T-helper 22 cell (primary cell): Measurements from ENCODE around the gene NPDC1.
A peak's percentile ranks its signal among the peaks of the same experiment; 100 is the strongest.

Experiments used
- DNase-seq: peaks from one replicate; pipeline ENCODE4 v3.0.0-alpha.2; 2020; ENCODE audit warnings: low read depth

The NPDC1 gene

DNA sequence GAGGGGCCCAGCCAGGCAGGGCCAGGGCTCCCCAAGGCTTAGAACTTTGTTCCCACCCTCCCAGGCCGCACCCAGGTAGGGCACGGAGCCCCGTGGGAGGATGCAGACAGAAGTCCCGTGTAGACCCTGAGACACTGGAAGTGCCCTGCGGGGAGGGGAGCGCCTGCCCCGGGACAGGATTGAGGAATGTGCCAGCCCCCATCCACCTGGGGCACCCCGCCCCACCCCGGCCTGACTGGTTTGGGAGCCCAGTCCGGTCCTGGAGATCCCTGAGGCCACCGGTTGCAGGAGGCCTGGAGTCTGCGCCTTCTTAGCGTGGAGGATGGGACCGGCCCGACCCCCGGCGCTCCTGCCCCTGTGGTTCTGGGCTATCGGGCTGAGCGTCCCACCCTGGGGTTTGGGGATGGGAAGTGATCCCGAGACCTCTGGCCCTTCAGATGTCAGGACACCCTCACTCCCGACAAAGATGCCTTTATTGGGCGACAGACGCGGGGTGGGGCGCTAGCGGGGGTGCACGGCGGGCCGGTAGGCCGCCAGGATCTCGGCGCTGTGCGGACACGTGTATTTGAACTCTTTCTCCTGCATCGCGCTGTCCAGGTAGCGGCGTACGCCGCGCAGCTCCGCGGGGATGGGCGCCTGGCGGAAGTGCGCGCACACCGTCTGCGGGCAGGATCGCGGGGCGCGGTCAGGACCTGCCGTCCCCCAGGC lies 51.6 kb downstream of the NPDC1 start:
- no peak for DNase-seq

DNA sequence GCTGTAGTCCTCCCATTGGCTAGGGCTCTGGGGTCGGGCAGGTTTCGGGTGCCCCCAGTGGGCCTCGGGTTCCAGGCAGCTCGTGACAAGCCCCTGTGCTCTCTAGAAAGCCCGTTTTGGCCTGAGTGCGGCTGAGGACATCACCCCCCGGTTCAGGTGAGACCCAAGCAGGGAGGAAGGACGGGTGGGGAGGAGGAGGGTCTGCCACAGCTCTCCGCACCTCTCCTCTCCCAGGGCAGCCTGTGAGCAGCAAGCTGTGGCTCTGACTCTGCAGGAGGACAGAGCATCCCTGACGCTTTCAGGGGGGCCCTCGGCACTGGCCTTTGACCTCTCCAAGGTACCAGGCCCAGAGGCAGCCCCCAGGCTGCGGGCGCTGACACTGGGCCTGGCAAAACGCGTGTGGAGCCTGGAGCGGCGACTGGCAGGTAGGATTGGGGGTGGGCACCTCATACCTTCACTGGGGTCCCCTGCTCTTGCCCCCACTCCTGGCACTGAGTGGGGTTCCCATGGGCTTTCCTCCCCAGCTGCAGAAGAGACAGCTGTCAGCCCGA lies 53.1 kb downstream of the NPDC1 start:
- no peak for DNase-seq

DNA sequence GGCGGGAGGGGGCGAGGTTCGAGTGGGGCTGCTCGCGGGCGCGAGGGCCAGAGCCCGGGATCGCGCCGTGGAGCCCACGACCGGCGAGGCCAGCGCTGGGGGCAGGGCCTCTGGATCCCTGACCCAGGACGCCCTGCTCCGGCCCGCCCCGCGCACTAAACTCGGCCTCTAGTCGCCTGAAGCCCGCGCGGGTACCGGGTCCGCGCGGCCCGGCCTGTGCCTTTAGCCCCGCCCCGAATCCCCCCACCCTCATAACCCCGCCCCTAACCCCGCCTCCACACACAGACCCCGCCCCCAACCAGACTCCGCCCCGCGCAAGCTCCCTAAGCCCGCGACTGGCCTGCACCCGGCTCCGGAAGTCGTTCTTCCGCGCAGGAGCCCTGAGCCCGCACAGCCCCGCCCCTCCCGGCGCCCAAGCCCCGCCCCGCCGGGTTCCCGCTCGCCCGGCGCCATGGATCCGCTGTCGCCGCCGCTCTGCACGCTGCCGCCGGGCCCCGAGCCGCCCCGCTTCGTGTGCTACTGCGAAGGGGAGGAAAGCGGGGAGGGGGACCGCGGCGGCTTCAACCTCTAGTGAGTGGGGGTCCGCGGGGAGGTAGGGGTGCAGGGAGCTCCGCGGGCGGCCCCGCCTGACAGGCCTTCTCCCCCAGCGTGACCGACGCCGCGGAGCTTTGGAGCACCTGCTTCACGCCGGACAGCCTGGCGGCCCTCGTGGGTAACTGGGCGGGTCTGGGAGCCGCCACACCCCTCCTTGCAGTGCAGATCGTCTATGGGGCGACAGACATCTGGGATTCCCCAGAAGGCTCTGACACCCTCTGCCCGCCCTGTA lies 53.8 kb downstream of the NPDC1 start, which contains the start of gene PAXX:
PAXX (plus strand) TSS at position 430 of the 826 bp plus-strand sequence; CDS start at position 452, 22 bp downstream.
- DNase-seq, result peak; percentile 87

DNA sequence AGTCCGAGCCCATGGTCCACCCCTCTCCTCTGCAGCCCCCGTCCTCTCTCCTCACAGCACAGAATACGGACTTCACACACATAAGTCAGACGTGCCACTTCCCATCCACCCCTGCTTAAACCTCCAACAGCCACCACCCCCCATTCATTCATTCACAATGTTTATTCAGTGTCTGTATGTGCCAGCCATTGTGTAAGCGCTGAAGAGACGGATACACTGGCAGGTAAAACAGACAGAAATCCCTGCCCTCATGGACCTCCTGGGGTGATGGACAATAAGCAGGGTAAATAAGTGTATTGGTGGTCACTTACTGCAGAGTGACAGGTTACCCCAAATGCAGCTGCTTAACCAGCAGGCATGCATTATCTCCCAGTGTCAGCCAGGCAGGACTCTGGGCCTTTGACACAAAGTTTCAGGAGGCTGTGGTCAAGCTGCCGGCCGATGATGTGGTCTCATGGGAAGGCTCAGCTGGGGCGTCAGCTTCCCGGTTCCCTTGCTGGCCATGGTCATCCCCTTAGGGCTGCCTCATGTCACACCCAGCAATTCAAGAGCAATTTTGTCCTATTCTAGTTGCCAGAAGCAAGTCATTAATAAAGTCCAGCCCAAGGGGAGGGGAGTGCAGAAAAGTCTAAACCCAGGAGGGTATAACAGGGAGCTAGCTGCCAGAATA lies 55.6 kb downstream of the NPDC1 start:
- DNase-seq, result no peak
